ENCODE measurements around the gene ZNF407. TPM values are rescaled to one million over a fixed set of nuclear protein-coding genes. Genes with fewer than 3 reads are reported as not detected.

ZNF407 gene
- total RNA-seq, 5 donors from 2014 or later (not counting 1 experiment from before 2014, with no cell fraction given), result 22.9 to 37.4 (median 24.4) TPM

GRCh38 chr18:75070625-75071483 lies 473.2 kb downstream of the ZNF407 start:
- 36% methylated on average over 12 of the region's 22 CpGs for WGBS (ENCODE audit: insufficient coverage)
- peaks cover 33 to 60% (median 48%) of the 10 kb centered on the region in 3 donors for H3K4me1 Mint-ChIP-seq

GRCh38 chr18:75071484-75071785 lies 473.8 kb downstream of the ZNF407 start:
- peaks cover 15 to 41% of the 10 kb centered on the region in 2 experiments for H3K4me1 ChIP-seq (ENCODE audit: control insufficient read depth in 1 of 2, extremely low read depth in 1 of 2, insufficient read depth in 2 of 2, low read length in 2 of 2)
- Mint-ChIP-seq H3K27me3 (no peaks in the 10 kb centered on the region), H3K4me1 (peaks cover 33 to 60% (median 46%) of the 10 kb centered on the region in 3 donors), H3K4me3 (peak overlapping the region; percentile 82 to 85 (median 85)), H3K27ac (peak overlapping the region; percentile 98 to 99), H3K9me3 (peaks cover 5 to 12% (median 11%) of the 10 kb centered on the region in 3 donors), H3K36me3 (peaks cover 25% of the 10 kb centered on the region)
- CTCF ChIA-PET, result no interaction called here
- DNase-seq (no peak), ATAC-seq (replicated peaks in 1 of 4) (no peak)
- H3K36me3 ChIP-seq (ENCODE audit: control insufficient read depth in 2 of 2, extremely low read depth in 1 of 2, insufficient read depth in 1 of 2, low read length in 1 of 2), result peaks cover 0 to 7% of the 10 kb centered on the region in 2 donors
- H3K4me3 ChIP-seq (ENCODE audit: control insufficient read depth in 1 of 2, extremely low read depth in 1 of 2, low read length in 1 of 2), result peak overlapping the region; percentile 49 to 53
- POLR2A ChIA-PET, result no interaction called here
- H3K27me3 ChIP-seq (replicated peaks in 1 of 2; ENCODE audit: control insufficient read depth in 2 of 2, extremely low read depth in 1 of 2, insufficient read depth in 2 of 2, low read length in 1 of 2), result no peaks in the 10 kb centered on the region
- WGBS (ENCODE audit: insufficient coverage), result 6% methylated on average over 7 of the region's 9 CpGs
- H3K27ac ChIP-seq (ENCODE audit: low read length), result peak overlapping the region; percentile 90
- no peaks in the 10 kb centered on the region for H3K9me3 ChIP-seq

More at GRCh38 chr18:75070625-75071483, 473.2 kb downstream of the ZNF407 start:
- ATAC-seq (replicated peaks in 1 of 4), result peak; percentile 86 to 89 (median 88)
- peak overlapping the region; percentile 98 to 99 for H3K27ac Mint-ChIP-seq
- H3K27ac ChIP-seq (ENCODE audit: low read length), result peak overlapping the region; percentile 90
- H3K27me3 Mint-ChIP-seq, result no peaks in the 10 kb centered on the region
- peaks cover 4 to 9% (median 8%) of the 10 kb centered on the region in 3 donors for H3K9me3 Mint-ChIP-seq
- H3K4me3 ChIP-seq (ENCODE audit: control insufficient read depth in 1 of 2, extremely low read depth in 1 of 2, low read length in 1 of 2), result peak overlapping the region; percentile 52 to 53
- peaks cover 0 to 7% of the 10 kb centered on the region in 2 donors for H3K36me3 ChIP-seq (ENCODE audit: control insufficient read depth in 2 of 2, extremely low read depth in 1 of 2, insufficient read depth in 1 of 2, low read length in 1 of 2)
- peaks cover 23% of the 10 kb centered on the region for H3K36me3 Mint-ChIP-seq
- CTCF ChIA-PET, result no interaction called here
- DNase-seq, result peak; percentile 49 to 80 (median 61)
- no peaks in the 10 kb centered on the region for H3K27me3 ChIP-seq (replicated peaks in 1 of 2; ENCODE audit: control insufficient read depth in 2 of 2, extremely low read depth in 1 of 2, insufficient read depth in 2 of 2, low read length in 1 of 2)
- peaks cover 15 to 41% of the 10 kb centered on the region in 2 experiments for H3K4me1 ChIP-seq (ENCODE audit: control insufficient read depth in 1 of 2, extremely low read depth in 1 of 2, insufficient read depth in 2 of 2, low read length in 2 of 2)
- H3K9me3 ChIP-seq, result no peaks in the 10 kb centered on the region
- POLR2A ChIA-PET, result no interaction called here
- peak overlapping the region; percentile 82 to 85 (median 85) for H3K4me3 Mint-ChIP-seq

GRCh38 chr18:75071866-75072671 lies 474.4 kb downstream of the ZNF407 start:
- no peak for DNase-seq
- peaks cover 0 to 7% of the 10 kb centered on the region in 2 donors for H3K36me3 ChIP-seq (ENCODE audit: control insufficient read depth in 2 of 2, extremely low read depth in 1 of 2, insufficient read depth in 1 of 2, low read length in 1 of 2)
- H3K27me3 ChIP-seq (replicated peaks in 1 of 2; ENCODE audit: control insufficient read depth in 2 of 2, extremely low read depth in 1 of 2, insufficient read depth in 2 of 2, low read length in 1 of 2), result no peaks in the 10 kb centered on the region
- no peaks in the 10 kb centered on the region for H3K27me3 Mint-ChIP-seq
- H3K4me3 Mint-ChIP-seq, result peak overlapping the region; percentile 82 to 85 (median 85)
- H3K36me3 Mint-ChIP-seq, result peaks cover 27% of the 10 kb centered on the region
- H3K27ac Mint-ChIP-seq, result peak overlapping the region; percentile 98 to 99
- H3K9me3 ChIP-seq, result no peaks in the 10 kb centered on the region
- CTCF ChIA-PET, result no interaction called here
- peak overlapping the region; percentile 49 to 53 for H3K4me3 ChIP-seq (ENCODE audit: control insufficient read depth in 1 of 2, extremely low read depth in 1 of 2, low read length in 1 of 2)
- H3K9me3 Mint-ChIP-seq, result peaks cover 7 to 15% (median 14%) of the 10 kb centered on the region in 3 donors
- ATAC-seq (replicated peaks in 1 of 4), result no peak
- H3K27ac ChIP-seq (ENCODE audit: low read length), result peak overlapping the region; percentile 90
- POLR2A ChIA-PET, result no interaction called here
- peaks cover 33 to 55% (median 42%) of the 10 kb centered on the region in 3 donors for H3K4me1 Mint-ChIP-seq
- peaks cover 15 to 41% of the 10 kb centered on the region in 2 experiments for H3K4me1 ChIP-seq (ENCODE audit: control insufficient read depth in 1 of 2, extremely low read depth in 1 of 2, insufficient read depth in 2 of 2, low read length in 2 of 2)
- 98% methylated on average over 22 of the region's 28 CpGs for WGBS (ENCODE audit: insufficient coverage)

GRCh38 chr18:75072672-75073371 lies 475.2 kb downstream of the ZNF407 start:
- over 99% methylated on average over 19 of the region's 21 CpGs for WGBS (ENCODE audit: insufficient coverage)
- no peak overlapping the region for H3K4me3 Mint-ChIP-seq
- Histone ChIP-seq H3K4me3 (ENCODE audit: control insufficient read depth in 1 of 2, extremely low read depth in 1 of 2, low read length in 1 of 2) (no peak overlapping the region), H3K27me3 (replicated peaks in 1 of 2; ENCODE audit: control insufficient read depth in 2 of 2, extremely low read depth in 1 of 2, insufficient read depth in 2 of 2, low read length in 1 of 2) (no peaks in the 10 kb centered on the region), H3K27ac (ENCODE audit: low read length) (no peak overlapping the region), H3K4me1 (ENCODE audit: control insufficient read depth in 1 of 2, extremely low read depth in 1 of 2, insufficient read depth in 2 of 2, low read length in 2 of 2) (peaks cover 15 to 41% of the 10 kb centered on the region in 2 experiments), H3K36me3 (ENCODE audit: control insufficient read depth in 2 of 2, extremely low read depth in 1 of 2, insufficient read depth in 1 of 2, low read length in 1 of 2) (peaks cover 0 to 7% of the 10 kb centered on the region in 2 donors), H3K9me3 (no peaks in the 10 kb centered on the region)
- H3K27ac Mint-ChIP-seq, result no peak overlapping the region
- peaks cover 29 to 50% (median 42%) of the 10 kb centered on the region in 3 donors for H3K4me1 Mint-ChIP-seq
- DNase-seq, result no peak
- ChIA-PET CTCF (no interaction called here), POLR2A (no interaction called here)
- peaks cover 10 to 20% (median 15%) of the 10 kb centered on the region in 3 donors for H3K9me3 Mint-ChIP-seq
- ATAC-seq (replicated peaks in 1 of 4), result no peak
- no peaks in the 10 kb centered on the region for H3K27me3 Mint-ChIP-seq
- H3K36me3 Mint-ChIP-seq, result peaks cover 27% of the 10 kb centered on the region

- Mint-ChIP-seq H3K4me1 (peaks cover 21 to 42% (median 38%) of the 10 kb centered on the region in 3 donors), H3K36me3 (peaks cover 27% of the 10 kb centered on the region), H3K27me3 (no peaks in the 10 kb centered on the region), H3K27ac (no peak overlapping the region), H3K9me3 (peaks cover 13 to 25% (median 19%) of the 10 kb centered on the region in 3 donors), H3K4me3 (no peak overlapping the region)
- Histone ChIP-seq H3K27ac (ENCODE audit: low read length) (no peak overlapping the region), H3K4me3 (ENCODE audit: control insufficient read depth in 1 of 2, extremely low read depth in 1 of 2, low read length in 1 of 2) (no peak overlapping the region), H3K9me3 (no peaks in the 10 kb centered on the region), H3K36me3 (ENCODE audit: control insufficient read depth in 2 of 2, extremely low read depth in 1 of 2, insufficient read depth in 1 of 2, low read length in 1 of 2) (peaks cover 0 to 7% of the 10 kb centered on the region in 2 donors), H3K4me1 (ENCODE audit: control insufficient read depth in 1 of 2, extremely low read depth in 1 of 2, insufficient read depth in 2 of 2, low read length in 2 of 2) (peaks cover 15 to 41% of the 10 kb centered on the region in 2 experiments), H3K27me3 (replicated peaks in 1 of 2; ENCODE audit: control insufficient read depth in 2 of 2, extremely low read depth in 1 of 2, insufficient read depth in 2 of 2, low read length in 1 of 2) (no peaks in the 10 kb centered on the region)
- POLR2A ChIA-PET, result no interaction called here
- 100% methylated on average over 1 of the region's 9 CpGs for WGBS (ENCODE audit: insufficient coverage)
- CTCF ChIA-PET, result no interaction called here
- DNase-seq, result no peak
- ATAC-seq (replicated peaks in 1 of 4), result no peak
These were observed 476.0 kb downstream of the ZNF407 start for GRCh38 chr18:75073654-75074053.
